T-helper 2 cell treated with Interferon-gamma antibody and Interleukin-4, amounts not matched to agents 100 ng/mL and 5 ng/mL, for 36 hours (primary cell): Measurements from ENCODE around the gene TIMM29. TPM values are rescaled to one million over a fixed set of nuclear protein-coding genes. Genes with fewer than 3 reads are reported as not detected.

Source experiments
- intact Hi-C: fragments of 100-400 bp; cut with micrococcal nuclease; formaldehyde crosslinking; loops from one replicate; pipeline ENCODE4 v1.15.1; 2023
- total RNA-seq: library from RNA; stranded (reverse); gene quantifications from 2 replicates; pipeline ENCODE4 v1.2.3, GENCODE V29; 2022

Gene TIMM29
- total RNA-seq, 1 donor from 2014 or later = 22.8 TPM

- intact Hi-C loops = no loop called here
These were observed 49.1 kb downstream of the TIMM29 start for GRCh38 chr19:10977742-10978092.

Other genes with a start within 250 kb of the TIMM29 start
- 52.4 and 53.7 TPM in 2 replicates for gene QTRT1, start 227.4 kb upstream of the TIMM29 start, total RNA-seq
- 264 and 273 TPM in 2 replicates for gene DNM2, start 210.7 kb upstream of the TIMM29 start, total RNA-seq
- gene TMED1, start 92.6 kb upstream of the TIMM29 start, total RNA-seq = 10.0 and 12.8 TPM in 2 replicates
- gene C19orf38, start 80.4 kb upstream of the TIMM29 start, total RNA-seq = 1.3 and 2.2 TPM in 2 replicates
- 38.6 and 40.7 TPM in 2 replicates for gene CARM1, start 57.3 kb upstream of the TIMM29 start, total RNA-seq
- gene YIPF2, start 172 bp upstream of the TIMM29 start, total RNA-seq = 18.8 and 20.4 TPM in 2 replicates
- gene SMARCA4, start 32.2 kb downstream of the TIMM29 start, total RNA-seq = 111 and 112 TPM in 2 replicates
- gene LDLR, start 160.7 kb downstream of the TIMM29 start, total RNA-seq = 109 TPM in 2 replicates
- gene SPC24, start 227.0 kb downstream of the TIMM29 start, total RNA-seq = 69.9 and 71.4 TPM in 2 replicates